HEK293T (cell line): ENCODE measurements around the gene PPIL4.

ENCODE experiments used
- CTBP1 ChIP-seq: fragments of 450-650 bp; IDR thresholded peaks from 2 replicates; pipeline ENCODE4 v1.6.1; 2016; ENCODE audit warnings: borderline replicate concordance
- NFRKB ChIP-seq: fragments of 450-650 bp; IDR thresholded peaks from 2 replicates; pipeline ENCODE4 v1.6.1; 2016; ENCODE audit warnings: mild to moderate bottlenecking, moderate library complexity
- SP1 ChIP-seq: fragments of 450-650 bp; IDR thresholded peaks from 2 replicates; pipeline ENCODE4 v1.6.1; 2017

DNA sequence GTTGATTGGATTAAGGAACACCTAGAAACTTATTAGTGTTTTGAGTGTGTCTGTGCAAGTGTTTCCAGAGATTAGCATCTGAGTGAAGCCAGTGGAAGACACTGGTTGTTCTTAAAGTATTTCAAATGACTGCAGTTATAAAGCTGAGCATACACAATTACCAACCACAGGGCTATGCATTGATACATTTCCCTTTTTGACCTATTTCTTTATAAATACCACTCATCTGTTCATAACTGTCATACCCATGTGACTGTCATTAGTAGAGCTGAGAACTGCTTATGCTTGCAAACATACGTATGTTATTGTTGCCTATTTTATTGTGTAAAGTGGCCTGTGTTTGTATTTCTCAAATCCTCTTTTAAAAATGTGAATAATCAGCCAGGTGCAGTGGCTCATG lies 45.7 kb downstream of the PPIL4 start:
- TF ChIP-seq CTBP1 (no peak), SP1 (no peak), NFRKB (no peak)
